ENCODE results near the gene CATSPERZ. TPM values are rescaled to one million over a fixed set of nuclear protein-coding genes. Genes with fewer than 3 reads are reported as not detected.

The CATSPERZ gene
- total and polyA plus RNA-seq, 2 of the 13 experiments (the other 11 are each of a cell fraction or from before 2014, with no cell fraction given) = 0.22 to 0.48 TPM

- TF ChIP-seq HNF4A (CRISPR knock-in tag; IDR thresholded peaks at IDR 0.05) (no peak), FOXP4 (CRISPR knock-in tag; IDR thresholded peaks at IDR 0.05) (no peak), TEAD3 (CRISPR knock-in tag; optimal IDR thresholded peaks at IDR 0.05; ENCODE audit: borderline replicate concordance) (no peak), SRY (CRISPR knock-in tag; IDR thresholded peaks at IDR 0.05) (peak; percentile 73; the same call in 1 of the 2 replicates), BATF2 (CRISPR knock-in tag; IDR thresholded peaks at IDR 0.05) (no peak), MED1 (CRISPR knock-in tag; IDR thresholded peaks at IDR 0.05) (no peak), FOXA1 (IDR thresholded peaks at IDR 0.05) (no peak), FOXA1 (CRISPR knock-in tag; IDR thresholded peaks at IDR 0.05) (no peak), ZNF709 (CRISPR knock-in tag; IDR thresholded peaks at IDR 0.05) (no peak; the same call in 1 of the 2 replicates), ZSCAN20 (CRISPR knock-in tag; IDR thresholded peaks at IDR 0.05; ENCODE audit: borderline replicate concordance) (no peak), FOXM1 (CRISPR knock-in tag; IDR thresholded peaks at IDR 0.05) (0 out of 2 replicates have a peak, but pooled peaks have one; percentile 21), ZNF580 (CRISPR knock-in tag; IDR thresholded peaks at IDR 0.05; ENCODE audit: borderline replicate concordance, low read depth) (no peak), ZNF550 (CRISPR knock-in tag; IDR thresholded peaks at IDR 0.05; ENCODE audit: borderline replicate concordance) (no peak), IKZF4 (CRISPR knock-in tag; IDR thresholded peaks at IDR 0.05; ENCODE audit: borderline replicate concordance, low read depth, not compliant biosample characterization) (no peak), ZNF878 (CRISPR knock-in tag; IDR thresholded peaks at IDR 0.05) (no peak), ZNF441 (CRISPR knock-in tag; IDR thresholded peaks at IDR 0.05; ENCODE audit: borderline replicate concordance) (no peak; the same call in 1 of the 2 replicates), ZNF839 (CRISPR knock-in tag; IDR thresholded peaks at IDR 0.05; ENCODE audit: borderline replicate concordance) (no peak), RBFOX2 (IDR thresholded peaks at IDR 0.05; ENCODE audit: low read depth, low read length) (peak; percentile 86), RFX1 (IDR thresholded peaks at IDR 0.05) (no peak), DRAP1 (CRISPR knock-in tag; IDR thresholded peaks at IDR 0.05) (peak; percentile 51), ZNF567 (CRISPR knock-in tag; IDR thresholded peaks at IDR 0.05; ENCODE audit: borderline replicate concordance) (0 out of 2 replicates have a peak, but pooled peaks have one; percentile 28)
Observed at GRCh38 chr11:64317961-64318765, 18.0 kb downstream of the CATSPERZ start, which contains the start of gene PRDX5 (continued).

All from HepG2 (cell line).